IMR-90 (cell line): ENCODE results near the gene FPR3. TPM values are rescaled to one million over a fixed set of nuclear protein-coding genes. Genes with fewer than 3 reads are reported as not detected.

Experiments used
- ATAC-seq: fragments of 200-7000 bp; cut with Tn5 transposase; 2 replicates; pipeline ENCODE4 v1.9.1; 2020; ENCODE audit warnings: low read depth, mild to moderate bottlenecking, moderate library complexity
- BruUV-seq: library from RNA; stranded (reverse); fragments of 400-500 nt; replicated peaks from 2 replicates; lab custom pipeline; 2021; lab: Mats Ljungman, UMichigan
- CTCF ChIA-PET: fragments of 300-600 bp; formaldehyde crosslinking; extraction: SDS; loops from one replicate; lab custom pipeline; 2021; ENCODE audit warnings: antibody characterized with exemption; lab: Yijun Ruan, JAX
- POLR2A ChIA-PET: fragments of 300-600 bp; sonication (Branson Sonifier 250); formaldehyde crosslinking; loops from one replicate; lab custom pipeline; 2022; ENCODE audit warnings: antibody characterized with exemption; ENCODE audit not compliant: unreplicated experiment; lab: Charles Lee
- DNase-seq: peaks from one replicate; pipeline ENCODE4 v3.0.0; 2013
- H2AFZ ChIP-seq: replicated peaks from 2 replicates; pipeline ENCODE3; 2013; ENCODE audit warnings: low read length, mild to moderate bottlenecking; ENCODE audit not compliant: poor library complexity
- H2AK5ac ChIP-seq: 2 replicates; pipeline ENCODE4 v1.6.1; 2013; ENCODE audit warnings: low read depth, low read length, inconsistent platforms
- H2AK9ac ChIP-seq: replicated peaks from 2 replicates; pipeline ENCODE3; 2013; ENCODE audit warnings: mild to moderate bottlenecking, low read depth, low read length, moderate library complexity; ENCODE audit not compliant: poor library complexity
- H2BK120ac ChIP-seq: 2 replicates; pipeline ENCODE4 v1.6.1; 2013; ENCODE audit warnings: low read depth, low read length, inconsistent platforms
- H2BK15ac ChIP-seq: 3 replicates; pipeline ENCODE4 v1.6.1; 2013; ENCODE audit warnings: low read depth, low read length, inconsistent platforms
- H2BK20ac ChIP-seq: 2 replicates; pipeline ENCODE4 v1.6.1; 2013; ENCODE audit warnings: low read depth, mild to moderate bottlenecking, inconsistent platforms, low read length, moderate library complexity
- H2BK5ac ChIP-seq: 2 replicates; pipeline ENCODE4 v1.6.1; 2013; ENCODE audit warnings: mild to moderate bottlenecking, low read depth, low read length, inconsistent platforms; ENCODE audit not compliant: poor library complexity, severe bottlenecking
- H3K14ac ChIP-seq: replicated peaks from 2 replicates; pipeline ENCODE4 v1.6.1; 2013; ENCODE audit warnings: low read depth, low read length, inconsistent platforms
- H3K18ac ChIP-seq: 2 replicates; pipeline ENCODE4 v1.6.1; 2013; ENCODE audit warnings: low read depth, low read length, control low read depth
- H3K23ac ChIP-seq: 2 replicates; pipeline ENCODE4 v1.6.1; 2013; ENCODE audit warnings: low read depth, low read length, inconsistent platforms
- H3K27ac ChIP-seq: 2 replicates; pipeline ENCODE4 v1.5.1; 2013; ENCODE audit warnings: mild to moderate bottlenecking, control low read depth, low read length; ENCODE audit not compliant: insufficient read depth
- H3K27me3 ChIP-seq: 2 replicates; pipeline ENCODE4 v1.6.1; 2013; ENCODE audit warnings: low read length; ENCODE audit not compliant: control insufficient read depth, insufficient read depth
- H3K36me3 ChIP-seq: 2 replicates; pipeline ENCODE4 v1.6.1; 2013; ENCODE audit warnings: low read length, mixed read lengths; ENCODE audit not compliant: control insufficient read depth, insufficient read depth
- H3K4ac ChIP-seq: 2 replicates; pipeline ENCODE4 v1.6.1; 2013; ENCODE audit warnings: low read depth, low read length, inconsistent platforms
- H3K4me1 ChIP-seq: 2 replicates; pipeline ENCODE4 v1.6.1; 2013; ENCODE audit warnings: low read length, mixed read lengths; ENCODE audit not compliant: control insufficient read depth, insufficient read depth
- H3K4me2 ChIP-seq: 2 replicates; pipeline ENCODE4 v1.6.1; 2013; ENCODE audit warnings: low read depth, mild to moderate bottlenecking, control low read depth, low read length, moderate library complexity
- H3K4me3 ChIP-seq: 2 replicates; pipeline ENCODE4 v1.5.1; 2013; ENCODE audit warnings: low read depth, mild to moderate bottlenecking, control low read depth, low read length, moderate library complexity; ENCODE audit not compliant: insufficient read depth
- H3K56ac ChIP-seq: 2 replicates; pipeline ENCODE4 v1.6.1; 2013; ENCODE audit warnings: low read length, inconsistent platforms; ENCODE audit not compliant: insufficient read depth; ENCODE audit errors: extremely low read depth
- H3K79me1 ChIP-seq, 2 experiments: 2 replicates each; pipeline ENCODE4 v1.6.1; 2013; ENCODE audit warnings: low read length in 2 of 2, inconsistent platforms in 1 of 2, low read depth in 1 of 2
- H3K9ac ChIP-seq: 2 replicates; pipeline ENCODE4 v1.6.1; 2013; ENCODE audit warnings: low read depth, low read length, control low read depth
- H3K9me1 ChIP-seq: 2 replicates; pipeline ENCODE4 v1.6.1; 2013; ENCODE audit warnings: low read length, inconsistent platforms; ENCODE audit not compliant: insufficient read depth
- H3K9me3 ChIP-seq: 2 replicates; pipeline ENCODE4 v1.6.1; 2013; ENCODE audit warnings: low read length; ENCODE audit not compliant: control insufficient read depth, insufficient read depth
- H4K20me1 ChIP-seq: 2 replicates; pipeline ENCODE4 v1.6.1; 2013; ENCODE audit warnings: low read length, inconsistent platforms; ENCODE audit not compliant: insufficient read depth
- H4K5ac ChIP-seq: 2 replicates; pipeline ENCODE4 v1.6.1; 2013; ENCODE audit warnings: mild to moderate bottlenecking, low read depth, low read length, control low read depth
- H4K8ac ChIP-seq, 2 experiments: 2 replicates each; pipeline ENCODE4 v1.6.1; 2013; ENCODE audit warnings: low read depth in 2 of 2, low read length in 2 of 2, control low read depth in 1 of 2, inconsistent platforms in 1 of 2
- H4K91ac ChIP-seq: 2 replicates; pipeline ENCODE4 v1.6.1; 2013; ENCODE audit warnings: low read depth, low read length, inconsistent platforms; ENCODE audit not compliant: insufficient read depth
- BHLHE40 ChIP-seq: fragments of 150-350 bp; IDR thresholded peaks from 2 replicates; pipeline ENCODE4 v1.6.1; 2016; ENCODE audit warnings: mild to moderate bottlenecking, low read depth, low read length
- CEBPB ChIP-seq: IDR thresholded peaks from 2 replicates; pipeline ENCODE4 v1.6.1; 2012; ENCODE audit warnings: low read depth, low read length, improper control_type of control experiment
- CHD1 ChIP-seq: IDR thresholded peaks from 2 replicates; pipeline ENCODE4 v1.6.1; 2012; ENCODE audit warnings: low read depth, low read length, improper control_type of control experiment
- FOS ChIP-seq: fragments of 150-350 bp; IDR thresholded peaks from 2 replicates; pipeline ENCODE4 v1.6.1; 2016; ENCODE audit warnings: low read depth, low read length
- MAFK ChIP-seq: IDR thresholded peaks from 2 replicates; pipeline ENCODE4 v1.6.1; 2012; ENCODE audit warnings: low read depth, low read length, improper control_type of control experiment
- MAZ ChIP-seq: IDR thresholded peaks from 2 replicates; pipeline ENCODE4 v1.6.1; 2012; ENCODE audit warnings: low read depth, mild to moderate bottlenecking, low read length, improper control_type of control experiment, moderate library complexity, borderline replicate concordance
- MXI1 ChIP-seq: IDR thresholded peaks from 2 replicates; pipeline ENCODE4 v1.6.1; 2012; ENCODE audit warnings: low read depth, mild to moderate bottlenecking, low read length, moderate library complexity, borderline replicate concordance
- NFE2L2 ChIP-seq: fragments of 150-350 bp; IDR thresholded peaks from 2 replicates; pipeline ENCODE4 v1.6.1; 2016; ENCODE audit warnings: low read depth, mild to moderate bottlenecking, low read length
- POLR2A ChIP-seq: IDR thresholded peaks from 2 replicates; pipeline ENCODE4 v1.6.1; 2012; ENCODE audit warnings: mild to moderate bottlenecking, low read depth, low read length
- RAD21 ChIP-seq: IDR thresholded peaks from 2 replicates; pipeline ENCODE4 v1.6.1; 2012; ENCODE audit warnings: low read length, improper control_type of control experiment
- RCOR1 ChIP-seq: IDR thresholded peaks from 2 replicates; pipeline ENCODE4 v1.6.1; 2012; ENCODE audit warnings: mild to moderate bottlenecking, low read length, improper control_type of control experiment; ENCODE audit not compliant: insufficient replicate concordance
- RFX5 ChIP-seq: IDR thresholded peaks from 2 replicates; pipeline ENCODE4 v1.8.0; 2012; ENCODE audit warnings: low read depth, mild to moderate bottlenecking, low read length, moderate library complexity
- SMC3 ChIP-seq: fragments of 150-350 bp; IDR thresholded peaks from 2 replicates; pipeline ENCODE4 v1.6.1; 2016; ENCODE audit warnings: low read depth, mild to moderate bottlenecking, antibody characterized with exemption, low read length, moderate library complexity
- WGBS, 2 experiments: methylation state at CpG; one replicate each; pipeline versions ENCODE4 v1.1.5 to v1.1.7; 2013; ENCODE audit warnings: missing lambda C conversion rate in 2 of 2; ENCODE audit not compliant: insufficient read length in 1 of 2; ENCODE audit errors: extremely low coverage in 2 of 2; 5-methylcytosine and 5-hydroxymethylcytosine counted together
- dilution Hi-C: fragments of 300-500 bp; cut with HindIII; formaldehyde crosslinking; loops from one replicate; pipeline ENCODE4 v1.14.3; 2018; ENCODE audit warnings: low sequenced_read_pairs; ENCODE audit not compliant: unreplicated experiment
- in situ Hi-C: fragments of 300-500 bp; cut with MboI; formaldehyde crosslinking; loops from 3 replicates; pipeline ENCODE4 v1.14.3; 2019; ENCODE audit warnings: low sequenced_read_pairs, inconsistent platforms, mixed read lengths
- intact Hi-C: fragments of 100-400 bp; cut with micrococcal nuclease; formaldehyde crosslinking; loops from 2 replicates; pipeline ENCODE4 v1.10.0; 2022
- polyA plus RNA-seq, 3 experiments: library from polyadenylated mRNA; depleted of rRNA; stranded (reverse); fragments of >200 nt; gene quantifications; 2 replicates each; pipeline ENCODE4 v1.2.3, GENCODE V29; 2012; ENCODE audit warnings: low replicate concordance in 1 of 3
- total RNA-seq: library from RNA; depleted of rRNA; stranded (reverse); fragments of >200 nt; gene quantifications from 2 replicates; pipeline ENCODE4 v1.2.3, GENCODE V29; 2012
- TF ChIP-seq, protein P1 (sequence below): fragments of 150-350 bp; IDR thresholded peaks from 2 replicates; pipeline ENCODE4 v1.6.1; 2017; ENCODE audit warnings: mild to moderate bottlenecking, antibody characterized with exemption, low read length, low read depth
- TF ChIP-seq, protein P2 (sequence below): fragments of 150-350 bp; IDR thresholded peaks from 2 replicates; pipeline ENCODE4 v1.6.1; 2016; ENCODE audit warnings: low read depth, mild to moderate bottlenecking, low read length, moderate library complexity, borderline replicate concordance
- TF ChIP-seq, protein P3 (sequence below): conservative IDR thresholded peaks from 2 replicates; pipeline ENCODE4 v1.5.1; 2012; ENCODE audit warnings: mild to moderate bottlenecking, low read depth, low read length, improper control_type of control experiment

FPR3 gene
- total and polyA plus RNA-seq, 2 of the 4 experiments (the other 2 are of a cell fraction), result not detected

DNA sequence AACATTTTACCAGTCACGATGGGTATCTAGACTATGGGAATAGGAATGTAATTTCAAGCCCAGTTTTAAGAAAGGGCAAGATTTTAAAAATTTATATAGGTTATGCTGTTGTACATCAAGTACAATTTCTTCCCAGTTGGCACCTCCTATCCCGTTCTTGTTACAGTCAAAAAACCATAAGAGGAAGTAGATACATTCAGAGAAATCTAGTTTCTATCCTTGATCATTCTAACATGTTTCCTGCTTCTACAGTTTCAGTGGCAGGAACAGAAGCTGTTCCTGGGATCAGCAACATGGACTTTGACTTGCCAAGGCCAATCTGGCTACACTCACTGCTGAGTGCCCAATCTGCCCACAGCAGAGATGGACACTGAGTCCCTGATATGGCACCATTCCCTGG is 14.7 kb upstream of the FPR3 start:
- ChIA-PET POLR2A (no interaction called here), CTCF (no interaction called here)
- Histone ChIP-seq H3K4me2 (no peak overlapping the region), H3K79me1 (no peaks in the 10 kb centered on the region), H3K18ac (no peak overlapping the region), H2AFZ (peak overlapping the region; percentile 33), H3K4me3 (no peak overlapping the region), H2AK9ac (no peak overlapping the region), H3K27me3 (peaks cover 2% of the 10 kb centered on the region; the same call in 1 of the 2 replicates), H2AK5ac (no peak overlapping the region), H4K20me1 (no peaks in the 10 kb centered on the region), H2BK120ac (no peak overlapping the region), H2BK15ac (no peak overlapping the region), H3K4me1 (no peaks in the 10 kb centered on the region), H3K56ac (no peak overlapping the region), H3K9me3 (no peaks in the 10 kb centered on the region), H2BK5ac (no peak overlapping the region), H4K91ac (no peak overlapping the region), H3K4ac (no peak overlapping the region), H2BK20ac (no peak overlapping the region), H3K36me3 (no peaks in the 10 kb centered on the region), H3K9ac (no peak overlapping the region), H3K27ac (no peak overlapping the region), H3K9me1 (no peaks in the 10 kb centered on the region), H4K8ac (no peak overlapping the region), H3K23ac (no peak overlapping the region), H4K5ac (no peak overlapping the region), H3K14ac (no peak overlapping the region)
- dilution Hi-C loops (no loop called here), in situ Hi-C loops (no loop called here), intact Hi-C loops (no loop called here)
- no peak for DNase-seq
- TF ChIP-seq POLR2A, result no peak
- no peak for TF ChIP-seq NFE2L2
- TF ChIP-seq, protein P1, sequence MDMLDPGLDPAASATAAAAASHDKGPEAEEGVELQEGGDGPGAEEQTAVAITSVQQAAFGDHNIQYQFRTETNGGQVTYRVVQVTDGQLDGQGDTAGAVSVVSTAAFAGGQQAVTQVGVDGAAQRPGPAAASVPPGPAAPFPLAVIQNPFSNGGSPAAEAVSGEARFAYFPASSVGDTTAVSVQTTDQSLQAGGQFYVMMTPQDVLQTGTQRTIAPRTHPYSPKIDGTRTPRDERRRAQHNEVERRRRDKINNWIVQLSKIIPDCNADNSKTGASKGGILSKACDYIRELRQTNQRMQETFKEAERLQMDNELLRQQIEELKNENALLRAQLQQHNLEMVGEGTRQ, result no peak
- TF ChIP-seq SMC3, result no peak
- TF ChIP-seq, protein P2, sequence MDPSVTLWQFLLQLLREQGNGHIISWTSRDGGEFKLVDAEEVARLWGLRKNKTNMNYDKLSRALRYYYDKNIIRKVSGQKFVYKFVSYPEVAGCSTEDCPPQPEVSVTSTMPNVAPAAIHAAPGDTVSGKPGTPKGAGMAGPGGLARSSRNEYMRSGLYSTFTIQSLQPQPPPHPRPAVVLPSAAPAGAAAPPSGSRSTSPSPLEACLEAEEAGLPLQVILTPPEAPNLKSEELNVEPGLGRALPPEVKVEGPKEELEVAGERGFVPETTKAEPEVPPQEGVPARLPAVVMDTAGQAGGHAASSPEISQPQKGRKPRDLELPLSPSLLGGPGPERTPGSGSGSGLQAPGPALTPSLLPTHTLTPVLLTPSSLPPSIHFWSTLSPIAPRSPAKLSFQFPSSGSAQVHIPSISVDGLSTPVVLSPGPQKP, result no peak
- TF ChIP-seq CHD1, result no peak
- no peak for TF ChIP-seq MAZ
- TF ChIP-seq RCOR1, result no peak
- no peak for TF ChIP-seq BHLHE40
- TF ChIP-seq RAD21, result no peak
- no peak for TF ChIP-seq MXI1
- no peak for TF ChIP-seq FOS
- no peak for TF ChIP-seq MAFK
- no peak for TF ChIP-seq RFX5
- TF ChIP-seq, protein P3, sequence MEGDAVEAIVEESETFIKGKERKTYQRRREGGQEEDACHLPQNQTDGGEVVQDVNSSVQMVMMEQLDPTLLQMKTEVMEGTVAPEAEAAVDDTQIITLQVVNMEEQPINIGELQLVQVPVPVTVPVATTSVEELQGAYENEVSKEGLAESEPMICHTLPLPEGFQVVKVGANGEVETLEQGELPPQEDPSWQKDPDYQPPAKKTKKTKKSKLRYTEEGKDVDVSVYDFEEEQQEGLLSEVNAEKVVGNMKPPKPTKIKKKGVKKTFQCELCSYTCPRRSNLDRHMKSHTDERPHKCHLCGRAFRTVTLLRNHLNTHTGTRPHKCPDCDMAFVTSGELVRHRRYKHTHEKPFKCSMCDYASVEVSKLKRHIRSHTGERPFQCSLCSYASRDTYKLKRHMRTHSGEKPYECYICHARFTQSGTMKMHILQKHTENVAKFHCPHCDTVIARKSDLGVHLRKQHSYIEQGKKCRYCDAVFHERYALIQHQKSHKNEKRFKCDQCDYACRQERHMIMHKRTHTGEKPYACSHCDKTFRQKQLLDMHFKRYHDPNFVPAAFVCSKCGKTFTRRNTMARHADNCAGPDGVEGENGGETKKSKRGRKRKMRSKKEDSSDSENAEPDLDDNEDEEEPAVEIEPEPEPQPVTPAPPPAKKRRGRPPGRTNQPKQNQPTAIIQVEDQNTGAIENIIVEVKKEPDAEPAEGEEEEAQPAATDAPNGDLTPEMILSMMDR, result no peak
- TF ChIP-seq CEBPB, result no peak
- no TSS peak for BruUV-seq
- no CpG with 5 or more reads among the region's 2 CpGs for WGBS, 2 experiments
- ATAC-seq, result no peak
